T-helper 9 cell (primary cell): Measurements from ENCODE around the gene CACNA1B.

ENCODE experiments used
- DNase-seq: peaks from one replicate; pipeline ENCODE4 v3.0.0-alpha.2; 2020

CACNA1B gene

GRCh38 chr9:138053996-138054752 lies 176.6 kb downstream of the CACNA1B start:
- no peak for DNase-seq

- DNase-seq, result no peak
Measured at GRCh38 chr9:138057726-138058125, 180.1 kb downstream of the CACNA1B start.

- no peak for DNase-seq
Measured at GRCh38 chr9:138058181-138058580, 180.6 kb downstream of the CACNA1B start.

GRCh38 chr9:138059196-138059595 lies 181.6 kb downstream of the CACNA1B start:
- no peak for DNase-seq

GRCh38 chr9:138060365-138060764 lies 182.8 kb downstream of the CACNA1B start:
- DNase-seq, result no peak

- DNase-seq, result no peak
Measured at GRCh38 chr9:138060881-138061280, 183.3 kb downstream of the CACNA1B start.

GRCh38 chr9:138061631-138062030 lies 184.0 kb downstream of the CACNA1B start:
- no peak for DNase-seq

- DNase-seq, result no peak
Measured at GRCh38 chr9:138062196-138062595, 184.6 kb downstream of the CACNA1B start.

GRCh38 chr9:138063033-138063432 lies 185.5 kb downstream of the CACNA1B start:
- no peak for DNase-seq

GRCh38 chr9:138063785-138064184 lies 186.2 kb downstream of the CACNA1B start:
- no peak for DNase-seq

GRCh38 chr9:138064547-138064946 lies 187.0 kb downstream of the CACNA1B start:
- no peak for DNase-seq

GRCh38 chr9:138065287-138065686 lies 187.7 kb downstream of the CACNA1B start:
- no peak for DNase-seq

- no peak for DNase-seq
Measured at GRCh38 chr9:138066049-138066448, 188.5 kb downstream of the CACNA1B start.

GRCh38 chr9:138067613-138068367 lies 190.2 kb downstream of the CACNA1B start:
- DNase-seq, result no peak

GRCh38 chr9:138068601-138069035 lies 191.0 kb downstream of the CACNA1B start:
- DNase-seq, result no peak

- no peak for DNase-seq
Measured at GRCh38 chr9:138069731-138070456, 192.3 kb downstream of the CACNA1B start.

GRCh38 chr9:138070815-138071214 lies 193.2 kb downstream of the CACNA1B start:
- no peak for DNase-seq

GRCh38 chr9:138071292-138071691 lies 193.7 kb downstream of the CACNA1B start:
- no peak for DNase-seq

GRCh38 chr9:138071731-138072130 lies 194.1 kb downstream of the CACNA1B start:
- no peak for DNase-seq

GRCh38 chr9:138072161-138072842 lies 194.7 kb downstream of the CACNA1B start:
- no peak for DNase-seq

GRCh38 chr9:138072897-138073296 lies 195.3 kb downstream of the CACNA1B start:
- no peak for DNase-seq

GRCh38 chr9:138073408-138073807 lies 195.8 kb downstream of the CACNA1B start:
- DNase-seq, result no peak

GRCh38 chr9:138073808-138074207 lies 196.2 kb downstream of the CACNA1B start:
- no peak for DNase-seq
